NCI-H2029 treated with DMSO at 0.1 percent for 48 hours (cell line): ENCODE measurements around the gene NFATC3.

ENCODE experiments used
- DNase-seq: peaks from one replicate; lab custom pipeline; 2025; lab: John Stamatoyannopoulos, UW

Gene NFATC3

GRCh38 chr16:68190736-68191510 lies 105.8 kb downstream of the NFATC3 start:
- DNase-seq: no peak

- no peak for DNase-seq
Observed at GRCh38 chr16:68194251-68194650, 109.1 kb downstream of the NFATC3 start.

- DNase-seq: no peak
Observed at GRCh38 chr16:68197250-68197649, 112.1 kb downstream of the NFATC3 start.

GRCh38 chr16:68200088-68200783 lies 115.1 kb downstream of the NFATC3 start:
- no peak for DNase-seq

- DNase-seq: peak; percentile 71
Observed at GRCh38 chr16:68202091-68202519, 116.9 kb downstream of the NFATC3 start.

GRCh38 chr16:68206245-68206644 lies 121.1 kb downstream of the NFATC3 start:
- no peak for DNase-seq

GRCh38 chr16:68214726-68215125 lies 129.6 kb downstream of the NFATC3 start:
- DNase-seq: no peak

GRCh38 chr16:68215302-68215701 lies 130.1 kb downstream of the NFATC3 start:
- no peak for DNase-seq

GRCh38 chr16:68216240-68216639 lies 131.1 kb downstream of the NFATC3 start:
- no peak for DNase-seq

- no peak for DNase-seq
Observed at GRCh38 chr16:68217506-68217905, 132.3 kb downstream of the NFATC3 start.

GRCh38 chr16:68219725-68220351 lies 134.7 kb downstream of the NFATC3 start:
- no peak for DNase-seq

- DNase-seq: no peak
Observed at GRCh38 chr16:68223072-68223471, 137.9 kb downstream of the NFATC3 start.

GRCh38 chr16:68226116-68226515 lies 140.9 kb downstream of the NFATC3 start:
- no peak for DNase-seq

- no peak for DNase-seq
Observed at GRCh38 chr16:68227183-68227793, 142.1 kb downstream of the NFATC3 start.

- DNase-seq: peak; percentile 31
Observed at GRCh38 chr16:68227850-68228553, 142.8 kb downstream of the NFATC3 start.

GRCh38 chr16:68228652-68229051 lies 143.5 kb downstream of the NFATC3 start:
- DNase-seq: no peak

GRCh38 chr16:68229431-68230175 lies 144.4 kb downstream of the NFATC3 start:
- no peak for DNase-seq

- DNase-seq: no peak
Observed at GRCh38 chr16:68230176-68230571, 145.0 kb downstream of the NFATC3 start.

GRCh38 chr16:68230956-68231355 lies 145.8 kb downstream of the NFATC3 start:
- no peak for DNase-seq

- no peak for DNase-seq
Observed at GRCh38 chr16:68231384-68232136, 146.4 kb downstream of the NFATC3 start.
